Breast epithelium (tissue), 4 donors: ENCODE results near the gene ITIH5. TPM values are rescaled to one million over a fixed set of nuclear protein-coding genes. Genes with fewer than 3 reads are reported as not detected.

ENCODE experiments used
- DNase-seq, 2 donors: peaks; one replicate each; pipeline ENCODE4 v3.0.0-alpha.2; 2019; ENCODE audit warnings: low spot score in 2 of 2
- H3K27ac ChIP-seq, 2 donors: fragments of 200-600 bp; sonication (generic) in 1 of 2; one replicate each; pipeline ENCODE4 v1.5.1; 2016 to 2019; ENCODE audit warnings: mild to moderate bottlenecking in 1 of 2
- H3K27me3 ChIP-seq, 2 donors: fragments of 200-600 bp; sonication (generic) in 1 of 2; one replicate each; pipeline versions ENCODE4 v1.5.1 to v1.6.0; 2017 to 2019; ENCODE audit warnings: control low read depth in 1 of 2, mild to moderate bottlenecking in 1 of 2
- H3K36me3 ChIP-seq: fragments of 200-600 bp; one replicate; pipeline ENCODE4 v1.5.1; 2019
- H3K4me1 ChIP-seq, 2 donors: fragments of 200-600 bp; sonication (generic); one replicate each; pipeline ENCODE4 v1.5.1; 2016 to 2019; ENCODE audit warnings: control low read depth in 1 of 2
- H3K4me3 ChIP-seq, 3 donors: fragments of 200-600 bp; sonication (generic); 1 replicate in 2 of 3; 2 replicates in 1 of 3; pipeline ENCODE4 v1.5.1; 2016 to 2019; ENCODE audit warnings: mild to moderate bottlenecking in 3 of 3, moderate library complexity in 2 of 3
- H3K9me3 ChIP-seq, 2 donors: fragments of 200-600 bp; sonication (generic) in 1 of 2; one replicate each; pipeline ENCODE4 v1.5.1; 2016 to 2019; ENCODE audit warnings: control low read depth in 1 of 2
- POLR2A ChIP-seq: fragments of 450-650 bp; IDR thresholded peaks from one replicate; pipeline ENCODE4 v1.6.1; 2016; ENCODE audit warnings: antibody characterized with exemption, mild to moderate bottlenecking, moderate library complexity
- POLR2AphosphoS5 ChIP-seq, 3 donors: sonication (generic); formaldehyde crosslinking; IDR thresholded peaks; one replicate each; pipeline ENCODE4 v1.6.1; 2017; ENCODE audit warnings: antibody characterized with exemption in 3 of 3
- intact Hi-C: fragments of 100-400 bp; cut with DNase I; formaldehyde crosslinking; loops from one replicate; pipeline ENCODE4 v1.15.1; 2023; ENCODE audit warnings: low total_unique reads
- total RNA-seq, 3 donors: library from RNA; depleted of rRNA; stranded (reverse); fragments of >200 nt; gene quantifications; one replicate each; pipeline ENCODE4 v1.1.0, GENCODE V29; 2016
- TF ChIP-seq, protein P1 (sequence below), 3 donors: fragments of 450-650 bp; IDR thresholded peaks; one replicate each; pipeline ENCODE4 v1.5.1; 2016 to 2017; ENCODE audit warnings: antibody characterized with exemption in 3 of 3, mild to moderate bottlenecking in 3 of 3, moderate library complexity in 3 of 3

ITIH5 gene
- total RNA-seq, 3 donors from 2014 or later, result 18.7 to 407 (median 54.1) TPM

GRCh38 chr10:7608001-7608400, 58.8 kb downstream of the ITIH5 start:
- Histone ChIP-seq H3K36me3 (no peaks in the 10 kb centered on the region), H3K4me1 (no peaks in the 10 kb centered on the region), H3K27ac (no peak overlapping the region), H3K9me3 (no peaks in the 10 kb centered on the region), H3K4me3 (no peak overlapping the region), H3K27me3 (no peaks in the 10 kb centered on the region)
- intact Hi-C loops, result no loop called here
- no peak for TF ChIP-seq POLR2A
- TF ChIP-seq, protein P1, sequence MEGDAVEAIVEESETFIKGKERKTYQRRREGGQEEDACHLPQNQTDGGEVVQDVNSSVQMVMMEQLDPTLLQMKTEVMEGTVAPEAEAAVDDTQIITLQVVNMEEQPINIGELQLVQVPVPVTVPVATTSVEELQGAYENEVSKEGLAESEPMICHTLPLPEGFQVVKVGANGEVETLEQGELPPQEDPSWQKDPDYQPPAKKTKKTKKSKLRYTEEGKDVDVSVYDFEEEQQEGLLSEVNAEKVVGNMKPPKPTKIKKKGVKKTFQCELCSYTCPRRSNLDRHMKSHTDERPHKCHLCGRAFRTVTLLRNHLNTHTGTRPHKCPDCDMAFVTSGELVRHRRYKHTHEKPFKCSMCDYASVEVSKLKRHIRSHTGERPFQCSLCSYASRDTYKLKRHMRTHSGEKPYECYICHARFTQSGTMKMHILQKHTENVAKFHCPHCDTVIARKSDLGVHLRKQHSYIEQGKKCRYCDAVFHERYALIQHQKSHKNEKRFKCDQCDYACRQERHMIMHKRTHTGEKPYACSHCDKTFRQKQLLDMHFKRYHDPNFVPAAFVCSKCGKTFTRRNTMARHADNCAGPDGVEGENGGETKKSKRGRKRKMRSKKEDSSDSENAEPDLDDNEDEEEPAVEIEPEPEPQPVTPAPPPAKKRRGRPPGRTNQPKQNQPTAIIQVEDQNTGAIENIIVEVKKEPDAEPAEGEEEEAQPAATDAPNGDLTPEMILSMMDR (IDR thresholded peaks at IDR 0.05), result no peak
- TF ChIP-seq POLR2AphosphoS5 (IDR thresholded peaks at IDR 0.05), result no peak
- DNase-seq, result no peak

DNA sequence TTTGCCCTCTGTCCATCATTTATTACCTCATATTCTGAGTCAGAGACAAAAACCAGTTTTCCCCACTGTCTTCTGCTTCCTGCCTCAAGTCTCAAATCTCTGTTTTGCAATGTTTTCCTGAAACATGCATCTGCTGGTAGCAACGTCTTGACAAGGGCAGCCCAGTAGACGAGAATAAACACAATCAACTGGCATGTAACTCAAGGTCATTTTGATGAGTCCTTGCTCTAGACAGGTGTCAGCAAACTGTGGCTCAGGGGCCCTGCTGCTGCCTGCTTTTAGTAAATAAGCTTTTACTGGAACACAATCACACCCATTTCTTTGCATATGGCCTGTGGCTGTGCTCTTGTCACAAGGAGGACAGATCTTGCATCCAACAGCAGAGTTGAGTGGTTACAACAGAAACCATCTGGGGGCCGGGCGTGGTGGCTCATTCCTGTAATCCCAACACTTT, 59.8 kb downstream of the ITIH5 start:
- intact Hi-C loops, result no loop called here
- Histone ChIP-seq H3K9me3 (no peaks in the 10 kb centered on the region), H3K27ac (no peak overlapping the region), H3K4me3 (no peak overlapping the region), H3K4me1 (no peaks in the 10 kb centered on the region), H3K27me3 (no peaks in the 10 kb centered on the region), H3K36me3 (no peaks in the 10 kb centered on the region)
- DNase-seq, result no peak
- no peak for TF ChIP-seq POLR2AphosphoS5 (IDR thresholded peaks at IDR 0.05)
- TF ChIP-seq, protein P1 (IDR thresholded peaks at IDR 0.05), result no peak

DNA sequence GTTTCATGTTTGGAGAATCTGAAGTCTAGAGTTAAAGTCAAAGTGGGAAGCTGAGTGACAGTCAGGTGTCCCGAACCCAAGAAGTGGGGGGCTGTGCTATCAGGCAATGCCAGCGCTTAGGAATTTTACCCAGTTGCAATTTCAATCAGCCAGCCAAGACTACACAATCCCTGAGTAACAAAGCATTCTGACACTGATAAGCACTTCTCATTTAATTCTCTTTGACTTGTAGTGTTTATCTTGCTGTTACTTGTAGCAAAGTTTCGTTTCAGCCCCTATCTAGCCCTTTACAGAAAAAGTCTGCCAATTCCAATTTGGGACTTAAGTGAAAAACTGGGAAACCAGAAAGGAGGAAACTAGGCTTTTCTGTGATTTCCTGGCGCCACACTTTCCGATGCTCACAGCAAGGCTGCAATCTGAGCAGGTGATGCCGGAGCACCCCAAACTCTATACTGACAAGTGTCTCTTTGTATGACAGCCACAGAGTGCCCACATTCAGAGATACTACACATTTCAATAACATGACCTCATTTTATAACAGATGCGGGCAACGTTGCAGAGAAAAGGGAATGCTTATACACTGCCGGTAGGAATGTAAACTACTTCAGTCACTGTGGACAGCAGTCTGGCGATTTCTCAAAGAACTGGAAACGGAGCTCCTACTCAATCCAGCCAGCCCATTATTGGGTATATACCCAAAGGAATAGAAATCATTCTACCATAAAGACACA, 61.0 kb downstream of the ITIH5 start:
- Histone ChIP-seq H3K27ac (no peak overlapping the region), H3K27me3 (no peaks in the 10 kb centered on the region), H3K4me1 (no peaks in the 10 kb centered on the region), H3K36me3 (no peaks in the 10 kb centered on the region), H3K4me3 (no peak overlapping the region), H3K9me3 (no peaks in the 10 kb centered on the region)
- TF ChIP-seq POLR2AphosphoS5 (IDR thresholded peaks at IDR 0.05) (no peak), POLR2A (no peak)
- TF ChIP-seq, protein P1 (IDR thresholded peaks at IDR 0.05), result no peak
- intact Hi-C loops, result no loop called here
- no peak for DNase-seq

DNA sequence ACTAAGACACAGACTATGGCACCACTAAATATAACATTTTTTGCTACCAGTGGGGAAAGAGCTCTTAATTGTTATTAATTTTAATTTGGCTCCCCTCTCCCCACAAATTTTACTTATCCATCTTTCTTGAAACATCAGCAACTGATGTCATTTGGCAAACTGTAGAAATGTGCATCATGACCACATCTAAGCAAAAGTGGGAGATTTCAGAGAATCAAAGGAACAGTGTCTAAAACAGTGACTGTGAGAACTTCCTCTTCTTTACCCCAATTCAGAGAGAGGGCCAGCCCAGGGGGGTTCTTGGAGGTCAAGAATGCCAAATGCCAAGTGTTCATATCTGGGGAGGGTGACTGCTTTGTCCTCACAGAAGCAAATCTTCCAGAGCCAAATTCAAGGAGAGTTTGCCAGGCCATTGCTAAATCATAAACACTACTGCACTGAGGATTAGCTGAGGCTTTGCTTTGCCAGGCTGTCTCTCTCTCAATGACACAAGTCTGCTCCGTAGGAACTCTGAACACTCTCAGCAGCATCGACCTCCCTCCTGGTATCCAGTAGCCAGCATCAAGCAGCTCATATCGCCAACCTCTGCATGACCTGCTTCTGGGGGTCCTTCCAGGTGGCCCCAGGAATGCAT, 65.6 kb downstream of the ITIH5 start:
- TF ChIP-seq POLR2AphosphoS5 (IDR thresholded peaks at IDR 0.05), result no peak
- no peak for TF ChIP-seq POLR2A
- Histone ChIP-seq H3K27ac (no peak overlapping the region), H3K9me3 (no peaks in the 10 kb centered on the region), H3K36me3 (no peaks in the 10 kb centered on the region), H3K4me3 (no peak overlapping the region), H3K4me1 (no peaks in the 10 kb centered on the region), H3K27me3 (no peaks in the 10 kb centered on the region)
- no peak for DNase-seq
- intact Hi-C loops, result no loop called here

GRCh38 chr10:7598771-7599170, 68.0 kb downstream of the ITIH5 start:
- TF ChIP-seq, protein P1 (IDR thresholded peaks at IDR 0.05), result no peak
- TF ChIP-seq POLR2A (no peak), POLR2AphosphoS5 (IDR thresholded peaks at IDR 0.05) (no peak)
- H3K36me3 ChIP-seq, result no peaks in the 10 kb centered on the region
- H3K4me3 ChIP-seq, result no peak overlapping the region
- no peaks in the 10 kb centered on the region for H3K9me3 ChIP-seq
- no peak overlapping the region for H3K27ac ChIP-seq
- H3K27me3 ChIP-seq, result no peaks in the 10 kb centered on the region
- intact Hi-C loops, result no loop called here
- no peaks in the 10 kb centered on the region for H3K4me1 ChIP-seq
- DNase-seq, result no peak
